ENCODE results near the gene LCA5. TPM values are rescaled to one million over a fixed set of nuclear protein-coding genes. Genes with fewer than 3 reads are reported as not detected.
A peak's percentile ranks its signal among the peaks of the same experiment; 100 is the strongest.

The LCA5 gene
- total and polyA plus RNA-seq, 5 donors from 2014 or later: 0.08 to 0.30 (median 0.17) TPM; not detected in 2

GRCh38 chr6:79548304-79548703 is 11.1 kb upstream of the LCA5 start:
- Mint-ChIP-seq H3K4me1 (peaks cover 0 to 3% (median 0%) of the 10 kb centered on the region in 4 donors), H3K4me3 (no peak overlapping the region), H3K9me3 (no peaks in the 10 kb centered on the region), H3K27ac (no peak overlapping the region), H3K27me3 (no peaks in the 10 kb centered on the region), H3K36me3 (no peaks in the 10 kb centered on the region)
- ATAC-seq (ENCODE audit: low read depth in 2 of 2) (no peak), DNase-seq (no peak)
- Histone ChIP-seq H3K36me3 (ENCODE audit: control insufficient read depth, insufficient read depth, low read length) (no peaks in the 10 kb centered on the region), H3K4me1 (ENCODE audit: control insufficient read depth, insufficient read depth, low read length, poor library complexity, severe bottlenecking) (no peaks in the 10 kb centered on the region), H3K4me3 (ENCODE audit: low read depth, low read length) (no peak overlapping the region), H3K27ac (ENCODE audit: insufficient read depth, low read length, poor library complexity, severe bottlenecking) (no peak overlapping the region), H3K9me3 (ENCODE audit: control insufficient read depth in 2 of 2, low read length in 2 of 2) (no peaks in the 10 kb centered on the region), H3K27me3 (ENCODE audit: control insufficient read depth, insufficient read depth, low read length) (no peaks in the 10 kb centered on the region)

GRCh38 chr6:79546186-79546585 is 9.0 kb upstream of the LCA5 start:
- H3K4me1 Mint-ChIP-seq: peaks cover 0 to 3% (median 0%) of the 10 kb centered on the region in 4 donors
- DNase-seq: no peak
- Histone ChIP-seq H3K36me3 (ENCODE audit: control insufficient read depth, insufficient read depth, low read length) (no peaks in the 10 kb centered on the region), H3K9me3 (ENCODE audit: control insufficient read depth in 2 of 2, low read length in 2 of 2) (no peaks in the 10 kb centered on the region), H3K4me1 (ENCODE audit: control insufficient read depth, insufficient read depth, low read length, poor library complexity, severe bottlenecking) (no peaks in the 10 kb centered on the region), H3K27me3 (ENCODE audit: control insufficient read depth, insufficient read depth, low read length) (no peaks in the 10 kb centered on the region), H3K4me3 (ENCODE audit: low read depth, low read length) (no peak overlapping the region), H3K27ac (ENCODE audit: insufficient read depth, low read length, poor library complexity, severe bottlenecking) (no peak overlapping the region)
- H3K9me3 Mint-ChIP-seq: peaks cover 0 to 1% (median 0%) of the 10 kb centered on the region in 7 donors
- no peak overlapping the region for H3K27ac Mint-ChIP-seq
- H3K36me3 Mint-ChIP-seq: no peaks in the 10 kb centered on the region
- no peaks in the 10 kb centered on the region for H3K27me3 Mint-ChIP-seq
- ATAC-seq (ENCODE audit: low read depth in 2 of 2): no peak
- H3K4me3 Mint-ChIP-seq: no peak overlapping the region

GRCh38 chr6:79544939-79545450 is 7.8 kb upstream of the LCA5 start:
- Mint-ChIP-seq H3K27ac (no peak overlapping the region), H3K4me3 (no peak overlapping the region), H3K9me3 (peaks cover 0 to 1% (median 0%) of the 10 kb centered on the region in 7 donors), H3K27me3 (no peaks in the 10 kb centered on the region), H3K36me3 (no peaks in the 10 kb centered on the region), H3K4me1 (peaks cover 0 to 3% (median 0%) of the 10 kb centered on the region in 4 donors)
- Histone ChIP-seq H3K27ac (ENCODE audit: insufficient read depth, low read length, poor library complexity, severe bottlenecking) (no peak overlapping the region), H3K9me3 (ENCODE audit: control insufficient read depth in 2 of 2, low read length in 2 of 2) (no peaks in the 10 kb centered on the region), H3K4me3 (ENCODE audit: low read depth, low read length) (no peak overlapping the region), H3K36me3 (ENCODE audit: control insufficient read depth, insufficient read depth, low read length) (no peaks in the 10 kb centered on the region), H3K4me1 (ENCODE audit: control insufficient read depth, insufficient read depth, low read length, poor library complexity, severe bottlenecking) (no peaks in the 10 kb centered on the region), H3K27me3 (ENCODE audit: control insufficient read depth, insufficient read depth, low read length) (no peaks in the 10 kb centered on the region)
- ATAC-seq (ENCODE audit: low read depth in 2 of 2) (no peak), DNase-seq (no peak)

GRCh38 chr6:79544299-79544927 is 7.2 kb upstream of the LCA5 start:
- no peak overlapping the region for H3K27ac Mint-ChIP-seq
- no peak overlapping the region for H3K4me3 Mint-ChIP-seq
- no peaks in the 10 kb centered on the region for H3K27me3 Mint-ChIP-seq
- no peaks in the 10 kb centered on the region for H3K36me3 Mint-ChIP-seq
- peaks cover 0 to 1% (median 0%) of the 10 kb centered on the region in 7 donors for H3K9me3 Mint-ChIP-seq
- H3K27me3 ChIP-seq (ENCODE audit: control insufficient read depth, insufficient read depth, low read length): no peaks in the 10 kb centered on the region
- H3K36me3 ChIP-seq (ENCODE audit: control insufficient read depth, insufficient read depth, low read length): no peaks in the 10 kb centered on the region
- H3K4me3 ChIP-seq (ENCODE audit: low read depth, low read length): no peak overlapping the region
- no peak for ATAC-seq (ENCODE audit: low read depth in 2 of 2)
- DNase-seq: no peak
- no peaks in the 10 kb centered on the region for H3K4me1 ChIP-seq (ENCODE audit: control insufficient read depth, insufficient read depth, low read length, poor library complexity, severe bottlenecking)
- H3K27ac ChIP-seq (ENCODE audit: insufficient read depth, low read length, poor library complexity, severe bottlenecking): no peak overlapping the region
- H3K4me1 Mint-ChIP-seq: peaks cover 0 to 3% (median 0%) of the 10 kb centered on the region in 4 donors
- no peaks in the 10 kb centered on the region for H3K9me3 ChIP-seq (ENCODE audit: control insufficient read depth in 2 of 2, low read length in 2 of 2)

GRCh38 chr6:79543886-79544285 is 6.7 kb upstream of the LCA5 start:
- Mint-ChIP-seq H3K27ac (no peak overlapping the region), H3K4me1 (peaks cover 0 to 3% (median 0%) of the 10 kb centered on the region in 4 donors), H3K27me3 (no peaks in the 10 kb centered on the region), H3K36me3 (no peaks in the 10 kb centered on the region), H3K4me3 (no peak overlapping the region), H3K9me3 (peaks cover 0 to 1% (median 0%) of the 10 kb centered on the region in 7 donors)
- DNase-seq (no peak), ATAC-seq (ENCODE audit: low read depth in 2 of 2) (no peak)
- no peak overlapping the region for H3K27ac ChIP-seq (ENCODE audit: insufficient read depth, low read length, poor library complexity, severe bottlenecking)
- no peaks in the 10 kb centered on the region for H3K36me3 ChIP-seq (ENCODE audit: control insufficient read depth, insufficient read depth, low read length)
- no peaks in the 10 kb centered on the region for H3K27me3 ChIP-seq (ENCODE audit: control insufficient read depth, insufficient read depth, low read length)
- no peak overlapping the region for H3K4me3 ChIP-seq (ENCODE audit: low read depth, low read length)
- H3K4me1 ChIP-seq (ENCODE audit: control insufficient read depth, insufficient read depth, low read length, poor library complexity, severe bottlenecking): no peaks in the 10 kb centered on the region
- no peaks in the 10 kb centered on the region for H3K9me3 ChIP-seq (ENCODE audit: control insufficient read depth in 2 of 2, low read length in 2 of 2)

GRCh38 chr6:79543411-79543810 is 6.2 kb upstream of the LCA5 start:
- Histone ChIP-seq H3K27ac (ENCODE audit: insufficient read depth, low read length, poor library complexity, severe bottlenecking) (no peak overlapping the region), H3K9me3 (ENCODE audit: control insufficient read depth in 2 of 2, low read length in 2 of 2) (no peaks in the 10 kb centered on the region), H3K36me3 (ENCODE audit: control insufficient read depth, insufficient read depth, low read length) (no peaks in the 10 kb centered on the region), H3K4me3 (ENCODE audit: low read depth, low read length) (no peak overlapping the region), H3K27me3 (ENCODE audit: control insufficient read depth, insufficient read depth, low read length) (no peaks in the 10 kb centered on the region), H3K4me1 (ENCODE audit: control insufficient read depth, insufficient read depth, low read length, poor library complexity, severe bottlenecking) (no peaks in the 10 kb centered on the region)
- ATAC-seq (ENCODE audit: low read depth in 2 of 2): no peak
- DNase-seq: no peak
- Mint-ChIP-seq H3K4me1 (peaks cover 0 to 3% (median 0%) of the 10 kb centered on the region in 4 donors), H3K4me3 (no peak overlapping the region), H3K27ac (no peak overlapping the region), H3K36me3 (no peaks in the 10 kb centered on the region), H3K27me3 (no peaks in the 10 kb centered on the region), H3K9me3 (peaks cover 0 to 1% (median 0%) of the 10 kb centered on the region in 7 donors)

- no peaks in the 10 kb centered on the region for H3K36me3 ChIP-seq (ENCODE audit: control insufficient read depth, insufficient read depth, low read length)
- peaks cover 11% of the 10 kb centered on the region for H3K4me1 ChIP-seq (ENCODE audit: control insufficient read depth, insufficient read depth, low read length, poor library complexity, severe bottlenecking)
- Mint-ChIP-seq H3K36me3 (no peaks in the 10 kb centered on the region), H3K9me3 (peaks cover 0 to 2% (median 0%) of the 10 kb centered on the region in 7 donors), H3K27me3 (peaks cover 18% of the 10 kb centered on the region), H3K4me3 (no peak overlapping the region), H3K4me1 (no peaks in the 10 kb centered on the region), H3K27ac (no peak overlapping the region)
- no peak for ATAC-seq (ENCODE audit: low read depth in 2 of 2)
- H3K27me3 ChIP-seq (ENCODE audit: control insufficient read depth, insufficient read depth, low read length): peaks cover 10% of the 10 kb centered on the region
- no peak overlapping the region for H3K27ac ChIP-seq (ENCODE audit: insufficient read depth, low read length, poor library complexity, severe bottlenecking)
- DNase-seq: no peak
- peaks cover 0 to 2% of the 10 kb centered on the region in 2 experiments for H3K9me3 ChIP-seq (ENCODE audit: control insufficient read depth in 2 of 2, low read length in 2 of 2)
- peak overlapping the region; percentile 73 for H3K4me3 ChIP-seq (ENCODE audit: low read depth, low read length)
These were observed 1.1 kb upstream of the LCA5 start for GRCh38 chr6:79538106-79538971.

All from CD4-positive, CD25-positive, alpha-beta regulatory T cell (primary cell).